ENCODE results near the gene HSD3B7.

HSD3B7 gene

DNA sequence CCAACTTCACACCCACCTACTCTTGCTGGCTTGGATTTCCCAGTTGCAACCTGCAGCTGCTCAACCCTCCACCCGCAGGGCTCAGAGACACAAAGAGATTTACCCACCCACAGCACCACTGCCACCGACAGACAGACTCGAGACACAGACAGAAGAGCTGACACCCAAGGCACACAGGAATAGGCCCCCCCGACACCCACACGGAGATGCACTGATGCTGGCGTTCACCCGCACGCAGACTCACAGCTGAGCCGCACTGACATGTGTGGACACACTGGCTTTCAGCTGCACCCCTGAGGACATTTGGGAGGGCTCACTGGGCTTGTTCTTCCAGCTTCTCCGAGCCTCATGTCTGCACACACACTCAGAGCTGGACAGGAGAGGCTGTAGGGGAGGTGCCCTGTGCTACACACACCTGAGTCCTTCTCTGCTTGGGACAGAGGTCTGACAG lies 17.3 kb downstream of the HSD3B7 start:
- TF ChIP-seq, protein P1, sequence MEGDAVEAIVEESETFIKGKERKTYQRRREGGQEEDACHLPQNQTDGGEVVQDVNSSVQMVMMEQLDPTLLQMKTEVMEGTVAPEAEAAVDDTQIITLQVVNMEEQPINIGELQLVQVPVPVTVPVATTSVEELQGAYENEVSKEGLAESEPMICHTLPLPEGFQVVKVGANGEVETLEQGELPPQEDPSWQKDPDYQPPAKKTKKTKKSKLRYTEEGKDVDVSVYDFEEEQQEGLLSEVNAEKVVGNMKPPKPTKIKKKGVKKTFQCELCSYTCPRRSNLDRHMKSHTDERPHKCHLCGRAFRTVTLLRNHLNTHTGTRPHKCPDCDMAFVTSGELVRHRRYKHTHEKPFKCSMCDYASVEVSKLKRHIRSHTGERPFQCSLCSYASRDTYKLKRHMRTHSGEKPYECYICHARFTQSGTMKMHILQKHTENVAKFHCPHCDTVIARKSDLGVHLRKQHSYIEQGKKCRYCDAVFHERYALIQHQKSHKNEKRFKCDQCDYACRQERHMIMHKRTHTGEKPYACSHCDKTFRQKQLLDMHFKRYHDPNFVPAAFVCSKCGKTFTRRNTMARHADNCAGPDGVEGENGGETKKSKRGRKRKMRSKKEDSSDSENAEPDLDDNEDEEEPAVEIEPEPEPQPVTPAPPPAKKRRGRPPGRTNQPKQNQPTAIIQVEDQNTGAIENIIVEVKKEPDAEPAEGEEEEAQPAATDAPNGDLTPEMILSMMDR (IDR thresholded peaks at IDR 0.05): no peak

DNA sequence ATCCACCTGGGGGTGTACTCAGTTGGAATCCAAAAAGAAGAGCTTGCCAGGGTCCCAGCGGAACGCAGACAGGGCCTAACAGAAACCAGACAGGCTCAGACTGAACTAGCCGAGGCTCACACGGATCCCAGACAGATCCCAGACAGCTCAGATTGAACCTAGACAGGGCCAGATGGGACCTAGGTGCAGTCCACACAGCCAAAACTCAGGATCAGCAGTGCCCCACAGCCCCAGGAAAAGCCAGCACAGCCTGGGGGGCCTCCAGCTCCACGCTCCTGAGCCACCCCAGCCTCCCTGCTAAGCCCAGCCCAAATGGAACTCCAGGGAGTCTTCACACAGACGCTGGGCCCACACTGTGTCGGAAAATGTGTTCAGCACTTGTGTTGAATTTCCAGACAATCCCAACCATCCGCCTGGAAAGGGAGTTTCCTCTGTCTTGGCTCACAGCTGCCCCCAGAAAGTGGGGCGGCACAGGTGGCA lies 17.9 kb downstream of the HSD3B7 start:
- TF ChIP-seq, protein P1 (IDR thresholded peaks at IDR 0.05): no peak

DNA sequence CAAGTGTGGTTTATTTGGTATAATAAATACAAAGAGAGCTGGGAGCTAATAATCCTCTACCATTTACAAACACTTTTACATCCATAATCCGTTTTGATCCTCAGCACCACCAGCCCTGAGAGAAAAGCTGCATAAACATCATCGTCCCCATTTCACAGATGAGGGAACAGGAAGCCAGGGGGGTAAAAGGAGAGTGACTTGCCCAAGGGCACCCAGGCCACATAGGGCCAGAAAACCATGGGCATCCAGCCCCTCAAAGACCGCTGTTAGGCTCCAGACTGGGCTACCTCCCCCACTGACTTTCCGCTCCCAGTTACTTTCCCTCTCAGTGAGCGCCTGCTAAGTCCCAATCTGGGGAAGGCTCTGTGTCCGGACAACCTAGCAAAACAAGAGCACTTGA lies 18.7 kb downstream of the HSD3B7 start:
- TF ChIP-seq, protein P1 (IDR thresholded peaks at IDR 0.05): no peak

- TF ChIP-seq, protein P1 (IDR thresholded peaks at IDR 0.05): no peak
Measured at GRCh38 chr16:31004658-31005057, 19.7 kb downstream of the HSD3B7 start.

GRCh38 chr16:31005350-31006085 lies 20.5 kb downstream of the HSD3B7 start:
- TF ChIP-seq, protein P1 (IDR thresholded peaks at IDR 0.05): no peak

GRCh38 chr16:31006086-31006385 lies 21.0 kb downstream of the HSD3B7 start:
- TF ChIP-seq, protein P1 (IDR thresholded peaks at IDR 0.05): no peak

GRCh38 chr16:31006589-31006988 lies 21.6 kb downstream of the HSD3B7 start:
- TF ChIP-seq, protein P1 (IDR thresholded peaks at IDR 0.05): no peak

GRCh38 chr16:31007684-31008083 lies 22.7 kb downstream of the HSD3B7 start:
- TF ChIP-seq, protein P1 (IDR thresholded peaks at IDR 0.05): no peak

All from LNCAP (cell line).